ENCODE results near the gene HECTD4.

HECTD4 gene

DNA sequence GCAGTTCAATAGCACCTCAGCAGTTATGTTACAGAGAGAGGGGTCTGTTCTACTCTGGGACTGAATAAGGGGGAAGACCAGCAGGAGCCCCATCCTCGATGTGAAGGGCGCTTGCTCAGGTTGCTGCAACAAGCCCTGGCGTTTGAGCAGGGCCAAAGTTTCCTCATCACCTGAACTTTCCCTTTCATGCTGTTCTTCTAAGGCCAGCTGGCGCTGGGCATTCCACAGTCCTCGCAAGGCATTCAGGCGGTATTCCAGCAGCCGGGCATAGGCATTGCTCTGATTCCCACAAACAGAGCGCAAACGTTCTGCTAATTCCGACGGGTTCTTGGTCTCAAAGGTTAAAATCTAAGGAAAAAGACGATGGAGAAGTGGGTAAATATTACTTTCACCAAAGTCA lies 62.8 kb downstream of the HECTD4 start:
- no peak for DNase-seq

DNA sequence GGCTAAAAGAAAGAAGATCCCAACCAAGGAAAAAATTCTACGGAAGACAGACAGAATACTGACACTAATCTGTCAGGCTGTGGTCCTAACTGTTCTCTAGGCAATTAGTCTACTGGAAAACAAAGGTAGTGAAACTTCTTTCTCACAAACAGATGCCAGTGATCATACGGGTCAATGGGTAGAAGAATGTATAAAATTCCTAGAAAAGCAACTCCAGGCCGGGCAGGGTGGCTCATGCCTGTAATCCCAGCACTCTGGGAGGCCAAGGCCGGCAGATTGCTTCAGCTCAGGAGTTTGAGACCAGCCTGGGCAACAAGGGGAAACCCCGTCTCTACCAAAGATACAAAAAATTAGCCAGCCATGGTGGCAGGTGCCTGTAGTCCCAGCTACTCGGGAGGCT lies 64.8 kb downstream of the HECTD4 start:
- DNase-seq, result no peak

DNA sequence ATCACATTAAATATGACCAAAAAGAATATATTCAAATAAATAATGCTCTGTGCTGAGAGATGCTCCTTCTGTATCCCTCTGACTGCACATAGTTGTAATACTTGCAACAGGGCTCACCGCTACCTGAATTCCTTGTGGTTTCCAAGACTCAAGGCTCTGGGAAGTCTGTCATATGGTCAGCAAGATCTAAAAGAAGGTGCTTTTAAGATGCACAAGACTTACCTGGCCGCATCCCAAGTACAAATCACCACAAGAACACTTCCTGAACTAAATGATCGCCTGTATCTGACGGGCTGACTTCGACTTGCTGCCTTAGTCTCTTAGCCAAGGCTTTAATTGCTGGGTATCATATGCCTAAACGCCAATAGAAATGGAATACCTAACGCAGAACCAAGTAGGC lies 67.2 kb downstream of the HECTD4 start:
- DNase-seq, result no peak

DNA sequence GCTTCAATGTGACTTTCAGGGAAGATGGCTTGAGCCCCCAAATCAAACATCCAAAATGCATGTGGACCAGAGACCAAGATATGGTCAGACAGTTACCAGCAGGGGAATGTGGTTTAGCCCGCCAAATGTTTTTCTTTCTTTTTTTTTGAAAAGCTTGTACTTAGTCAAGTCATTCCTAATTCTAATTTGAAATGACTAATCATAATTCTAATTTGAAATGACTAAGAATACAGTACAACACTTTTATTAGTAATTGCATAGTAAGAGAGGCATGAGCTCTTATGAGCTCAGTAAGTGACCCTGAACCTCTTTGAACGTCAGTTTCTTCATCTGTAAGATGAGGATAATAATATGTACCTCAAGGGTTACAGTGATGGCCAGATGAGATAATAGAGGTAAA lies 72.4 kb downstream of the HECTD4 start:
- no peak for DNase-seq

DNA sequence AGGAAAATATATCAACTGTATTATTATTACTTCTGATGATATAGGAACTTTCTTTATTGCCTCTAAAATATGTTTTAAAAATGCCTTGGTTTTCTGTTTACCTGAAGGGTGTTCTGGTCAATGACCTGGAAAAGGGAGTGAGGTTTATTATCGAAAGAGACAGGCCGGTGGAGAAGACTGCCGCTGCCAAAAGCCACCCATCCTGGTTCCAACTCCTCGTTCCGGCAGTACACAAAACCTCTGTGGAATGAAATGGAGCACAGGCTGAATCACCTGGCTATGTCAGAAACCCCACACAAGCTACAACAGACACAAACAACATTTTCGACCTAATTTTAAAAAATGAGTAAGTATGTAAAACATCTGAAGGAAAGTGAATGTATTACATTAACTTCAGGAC lies 73.6 kb downstream of the HECTD4 start:
- DNase-seq, result no peak

DNA sequence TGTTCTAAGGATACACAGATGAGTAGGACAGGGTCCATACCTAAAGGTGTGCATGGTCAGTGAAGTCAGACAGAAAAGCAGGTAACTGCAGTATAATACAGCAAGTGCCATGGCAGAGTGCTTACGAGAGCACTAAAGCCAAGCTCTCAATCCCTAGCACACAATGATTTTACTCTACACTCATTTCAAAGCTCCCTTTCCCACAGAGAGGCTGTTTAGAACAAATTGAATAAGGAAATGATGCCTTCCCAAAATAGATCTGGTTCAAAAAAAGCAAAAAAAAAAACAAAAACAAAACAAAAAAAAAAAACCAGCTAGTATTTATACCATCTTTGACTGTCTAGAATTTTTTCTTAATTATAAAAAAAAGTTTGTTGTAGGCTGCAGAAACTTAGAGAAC lies 74.1 kb downstream of the HECTD4 start:
- DNase-seq, result no peak

DNA sequence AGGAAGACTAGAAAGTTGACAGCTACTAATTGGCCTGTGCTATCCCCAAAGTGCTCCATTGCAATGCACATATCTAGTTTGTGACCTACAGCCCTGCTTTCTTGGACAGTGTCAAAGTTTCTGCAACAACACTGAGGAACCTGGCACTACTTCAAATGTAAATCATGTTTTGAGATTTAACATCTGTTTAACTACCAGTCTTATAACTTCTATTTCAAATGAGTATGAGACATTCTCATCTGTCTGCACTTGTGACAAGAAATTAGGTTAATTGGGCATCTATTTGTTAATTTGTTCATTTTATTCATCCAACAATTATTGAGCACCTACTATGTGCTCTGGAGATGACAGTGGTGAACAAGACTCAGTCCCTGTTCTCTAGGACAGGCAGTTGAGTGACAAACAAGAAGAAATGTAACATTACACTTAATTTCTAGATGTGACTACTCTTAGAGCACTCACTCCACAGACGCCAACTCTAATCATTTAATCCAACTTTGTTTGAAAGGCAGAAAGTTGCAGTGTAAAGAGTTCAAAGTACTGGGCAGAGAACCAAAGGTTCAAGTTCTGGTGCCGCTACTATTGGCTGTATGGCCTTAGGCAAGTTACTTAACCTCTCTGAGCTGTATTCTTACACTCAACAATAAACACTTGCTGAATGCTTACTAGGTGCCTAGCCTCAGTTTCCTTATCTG lies 74.8 kb downstream of the HECTD4 start:
- no peak for DNase-seq

DNA sequence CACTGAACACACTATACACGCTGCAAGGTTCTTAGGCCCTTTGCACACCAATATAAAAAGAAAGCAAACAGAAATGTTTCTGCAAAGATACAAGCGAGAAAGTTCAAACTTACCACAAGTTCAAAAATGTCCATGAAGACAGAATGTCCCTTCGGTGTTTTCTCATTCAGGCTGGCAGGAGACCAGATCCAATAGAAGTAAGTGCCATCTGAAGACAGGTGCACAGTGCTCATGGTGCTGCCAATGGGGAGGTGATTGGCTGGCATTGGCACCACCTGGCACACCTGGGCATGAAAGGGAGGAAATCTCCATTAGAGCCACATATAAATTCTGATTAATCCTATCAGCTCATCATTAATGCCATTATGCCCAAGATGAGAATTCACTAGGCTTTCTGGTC lies 76.3 kb downstream of the HECTD4 start:
- DNase-seq, result no peak

DNA sequence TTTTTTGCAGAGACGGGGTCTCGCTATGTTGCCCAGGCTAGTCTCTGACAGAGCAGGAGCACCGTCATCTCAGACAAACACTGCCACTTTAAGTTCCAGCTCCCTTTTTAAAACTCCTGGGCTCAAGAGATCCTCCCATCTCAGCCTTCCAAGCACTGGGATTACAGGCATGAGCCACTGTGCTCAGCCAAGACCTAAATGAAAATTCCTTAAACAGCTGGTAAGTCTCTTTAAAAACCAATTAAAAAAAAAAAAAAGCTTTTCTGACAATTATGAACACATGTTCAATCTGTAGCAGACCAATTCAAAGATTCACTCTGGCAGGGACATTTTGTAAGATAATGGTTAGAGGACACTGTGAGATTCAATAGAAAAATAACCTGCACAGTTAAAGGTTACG lies 77.8 kb downstream of the HECTD4 start:
- peak; percentile 9 for DNase-seq

DNA sequence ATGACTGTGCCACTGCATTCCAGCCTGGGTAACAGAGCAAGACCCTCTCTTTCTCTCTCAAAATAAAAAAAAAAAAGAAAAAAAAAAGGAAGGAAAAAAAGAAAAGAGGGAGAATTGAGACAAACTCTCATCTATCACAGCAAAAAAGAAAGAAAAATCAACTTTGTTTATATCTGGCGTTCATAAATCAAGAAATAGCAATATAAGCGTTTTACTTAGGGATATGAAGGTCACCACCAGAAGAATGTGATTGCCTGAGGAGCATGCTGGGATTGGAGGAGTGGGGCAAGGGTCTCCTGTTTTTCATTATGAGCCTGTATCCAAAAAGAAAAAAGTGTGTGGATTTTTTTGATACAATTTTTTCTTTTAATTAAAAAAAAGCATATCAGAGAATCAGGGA lies 78.4 kb downstream of the HECTD4 start:
- DNase-seq, result no peak

DNA sequence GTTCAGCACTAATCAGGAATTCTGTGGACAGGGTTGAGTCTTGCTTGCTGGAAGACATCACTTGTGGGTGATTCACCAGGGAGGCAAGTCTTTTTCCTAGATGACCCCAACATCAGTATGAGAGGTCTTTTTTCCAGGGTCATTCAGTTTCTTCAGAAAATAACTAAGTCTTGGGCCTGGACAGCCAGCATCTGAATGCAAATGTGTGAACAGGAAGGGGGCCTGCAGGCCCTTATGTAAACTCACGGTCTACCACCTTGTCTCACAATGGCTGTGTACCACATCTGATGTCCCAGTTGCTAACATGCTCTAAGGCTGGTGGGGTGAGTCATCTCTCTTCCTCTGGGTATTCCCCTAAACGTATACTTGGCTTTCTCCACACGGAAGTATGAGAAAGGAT lies 79.2 kb downstream of the HECTD4 start:
- DNase-seq, result no peak

DNA sequence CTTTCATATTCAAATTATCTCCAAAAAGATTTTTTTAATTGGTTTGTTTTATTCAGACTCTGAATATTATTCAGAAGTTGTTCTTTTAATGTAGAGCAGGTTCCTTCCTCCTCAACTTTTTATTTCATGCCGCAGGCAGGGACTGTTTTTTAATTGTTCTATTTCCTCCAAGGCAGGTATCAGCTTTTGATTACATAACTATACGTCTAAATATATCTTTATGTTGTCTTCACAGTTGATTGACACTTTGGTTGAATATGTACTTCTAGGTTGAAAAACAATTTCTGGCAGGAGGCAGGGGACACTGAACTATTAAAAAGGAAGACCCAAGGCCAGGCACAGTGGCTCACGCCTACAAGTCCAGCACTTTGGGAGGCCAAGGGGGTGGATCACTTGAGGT lies 82.5 kb downstream of the HECTD4 start:
- no peak for DNase-seq

DNA sequence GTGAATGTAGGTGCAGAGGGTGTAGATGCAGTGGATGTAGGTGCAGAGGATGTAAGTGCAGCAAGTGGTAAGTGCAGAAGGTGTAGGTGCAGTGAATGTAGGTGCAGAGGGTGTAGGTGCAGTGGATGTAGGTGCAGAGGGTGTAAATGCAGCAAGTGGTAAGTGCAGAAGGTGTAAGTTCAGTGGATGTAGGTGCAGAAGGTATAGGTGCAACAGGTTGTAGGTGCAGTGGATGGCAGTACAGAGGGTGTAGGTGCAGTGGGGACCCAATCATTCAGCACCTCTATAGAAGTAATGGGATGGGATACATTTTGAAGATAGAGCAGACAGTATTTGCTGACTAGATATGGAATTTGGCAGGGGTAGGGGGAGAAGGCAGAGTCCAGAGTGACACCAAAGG lies 85.0 kb downstream of the HECTD4 start:
- DNase-seq, result no peak

DNA sequence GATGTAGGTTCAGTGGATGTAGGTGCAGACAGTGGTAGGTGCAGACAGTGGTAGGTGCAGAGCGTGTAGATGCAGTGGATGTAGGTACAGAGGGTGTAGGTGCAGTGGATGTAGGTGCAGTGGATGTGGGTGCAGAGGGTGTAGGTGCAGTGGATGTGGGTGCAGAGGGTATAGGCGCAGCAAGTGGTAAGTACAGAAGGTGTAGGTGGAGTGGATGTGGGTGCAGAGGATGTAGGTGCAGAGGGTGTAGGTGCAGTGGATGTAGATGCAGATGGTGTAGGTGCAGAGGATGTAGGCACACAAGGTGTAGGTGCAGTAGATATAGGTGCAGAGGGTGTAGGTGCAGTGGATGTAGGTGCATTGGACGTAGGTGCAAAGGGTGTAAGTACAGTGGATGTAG lies 86.0 kb downstream of the HECTD4 start:
- DNase-seq, result no peak

DNA sequence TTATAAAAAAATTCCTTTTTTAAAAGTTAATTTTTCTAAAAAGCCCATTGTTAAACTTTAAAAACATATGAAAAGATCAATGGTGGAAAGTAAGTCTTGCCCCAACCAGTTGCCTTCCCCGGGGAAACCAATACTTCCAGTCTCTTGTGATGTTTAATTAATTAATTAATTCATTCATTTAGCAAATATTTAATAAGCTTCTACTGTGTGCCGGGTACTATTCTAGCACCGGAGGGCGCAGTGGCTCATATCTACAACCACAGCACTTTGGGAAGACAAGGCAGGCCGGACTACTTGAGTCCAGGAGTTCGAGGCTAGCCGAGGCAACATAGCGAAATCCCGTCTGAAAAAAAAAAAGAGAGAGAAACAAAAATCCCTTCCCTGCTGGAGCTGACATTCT lies 87.4 kb downstream of the HECTD4 start:
- peak; percentile 49 for DNase-seq

DNA sequence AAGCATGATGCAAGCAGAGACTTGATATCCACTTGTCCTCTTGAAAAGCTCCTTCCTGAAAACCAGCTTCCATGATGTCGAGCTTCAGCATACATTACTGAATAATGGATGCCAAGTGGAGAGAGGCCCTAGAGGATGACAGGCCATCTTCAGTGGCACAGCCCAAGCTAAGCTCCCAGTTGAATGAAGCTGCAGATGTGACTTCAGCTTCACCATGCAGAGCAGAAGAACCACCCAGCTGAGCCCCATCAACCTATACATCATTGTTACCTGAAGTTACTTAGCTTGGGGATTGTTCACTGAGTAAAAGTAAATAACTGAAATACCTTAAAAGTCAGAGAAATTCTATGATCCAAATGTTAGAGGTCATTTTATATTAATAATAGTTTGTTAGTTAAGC lies 93.6 kb downstream of the HECTD4 start:
- no peak for DNase-seq

DNA sequence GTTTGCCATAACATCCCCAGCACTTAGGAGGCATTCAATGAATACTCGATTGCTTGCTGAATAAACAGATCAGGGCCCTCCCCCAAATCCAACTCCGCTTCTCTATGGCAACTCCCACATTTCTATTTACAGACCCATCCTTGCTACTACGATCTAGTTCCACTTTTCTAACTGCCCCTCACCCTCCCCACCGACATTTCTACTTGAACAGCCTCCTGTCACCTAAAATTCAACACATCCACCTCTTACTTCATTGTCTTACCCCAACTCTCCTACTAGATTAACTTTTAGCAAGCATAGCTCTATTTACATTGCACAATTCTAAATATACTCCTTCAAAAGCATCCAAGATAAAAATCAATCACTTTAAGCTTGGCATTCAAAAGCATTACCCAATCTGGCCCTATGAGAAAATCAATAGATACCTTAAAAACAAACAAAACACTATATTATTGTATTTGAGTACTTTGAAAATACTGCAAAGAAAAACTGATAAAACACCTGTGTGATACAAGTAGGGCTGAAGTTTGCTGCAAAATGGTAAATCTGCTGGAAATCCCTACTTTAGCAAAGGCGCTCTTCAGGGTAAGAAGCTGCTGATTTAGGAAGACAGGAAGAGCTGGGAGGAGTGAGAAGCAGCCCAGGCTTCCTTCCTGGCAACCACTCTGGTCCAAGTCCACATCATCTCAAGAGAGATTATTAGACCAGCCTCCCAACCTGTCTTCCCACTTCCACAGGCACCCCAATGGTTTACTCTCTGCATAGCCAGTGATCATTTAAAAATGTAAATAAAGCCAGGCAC lies 96.4 kb downstream of the HECTD4 start:
- no peak for DNase-seq

DNA sequence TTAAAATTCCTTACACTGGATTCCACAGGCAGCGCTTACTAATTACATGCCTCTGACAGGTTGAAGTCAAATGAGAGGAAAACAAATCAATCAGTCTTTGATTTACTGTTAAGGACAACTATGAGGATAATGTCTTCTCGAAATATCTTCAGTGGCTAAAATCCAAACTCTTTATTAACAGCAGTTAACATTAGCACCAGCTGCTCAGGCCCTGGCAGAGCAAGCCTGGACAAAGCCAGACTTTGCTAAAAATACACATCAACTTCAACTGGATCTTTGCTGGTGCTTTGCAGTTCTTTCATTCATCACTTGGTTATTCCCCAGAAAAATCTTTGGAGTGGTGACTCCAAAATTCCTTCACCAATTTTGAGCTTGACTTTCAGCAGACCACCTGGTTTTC lies 98.7 kb downstream of the HECTD4 start:
- peak; percentile 27 for DNase-seq

DNA sequence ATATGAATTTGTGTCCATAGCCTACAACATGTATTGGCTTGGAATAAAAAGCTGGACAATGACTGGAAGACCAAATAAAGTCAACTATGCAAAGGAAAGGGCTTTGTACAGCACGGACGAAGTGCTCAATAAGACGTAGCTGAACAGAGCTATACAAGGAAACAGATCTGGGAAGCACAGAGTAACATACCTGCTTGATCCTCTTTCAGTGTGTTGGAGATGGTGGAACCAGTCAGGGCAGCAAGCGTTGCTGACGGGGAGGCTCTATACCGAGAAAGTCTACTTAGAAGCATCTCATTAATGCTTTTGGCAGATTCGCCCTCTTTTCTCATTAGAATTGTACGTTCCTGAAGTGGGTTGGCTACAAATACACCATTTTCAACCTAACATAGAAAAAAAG lies 99.3 kb downstream of the HECTD4 start:
- no peak for DNase-seq

DNA sequence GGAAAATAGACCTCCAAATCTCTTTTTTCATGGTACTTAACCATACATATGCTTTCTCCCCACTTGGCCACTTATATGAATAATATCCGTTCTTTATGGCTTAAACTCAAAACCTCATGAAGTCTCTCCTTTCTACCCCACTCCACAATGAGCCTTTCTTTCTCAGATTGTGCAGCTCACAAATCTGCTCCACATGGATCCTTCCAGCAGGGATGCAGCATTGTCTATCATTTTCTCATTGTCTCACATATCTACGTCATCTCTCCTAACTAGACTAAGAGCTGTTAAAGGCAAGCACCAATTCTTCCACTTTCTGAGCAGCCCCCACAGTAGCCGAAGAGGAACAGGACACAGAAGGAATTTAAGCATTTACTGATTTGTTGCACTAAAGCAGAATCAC lies 106.4 kb downstream of the HECTD4 start:
- no peak for DNase-seq

DNA sequence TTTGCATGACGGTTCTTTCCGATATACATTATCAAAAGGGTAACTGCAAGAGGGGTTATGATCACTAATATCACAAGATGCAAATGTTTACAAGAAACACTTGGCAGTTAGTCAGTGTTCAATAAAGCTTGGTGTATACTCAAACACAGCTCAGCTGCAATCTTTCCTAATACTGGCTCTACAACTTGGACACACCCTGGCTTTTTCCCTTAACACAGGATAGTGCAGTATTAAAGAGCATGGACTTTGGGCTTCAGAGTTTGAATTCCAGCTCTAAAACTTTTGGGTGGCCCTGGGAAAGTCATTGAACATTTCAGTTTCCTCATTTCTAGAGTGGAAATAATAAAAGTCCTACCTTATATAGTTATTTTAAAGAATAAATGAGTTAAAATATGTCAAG lies 107.0 kb downstream of the HECTD4 start:
- DNase-seq, result no peak

DNA sequence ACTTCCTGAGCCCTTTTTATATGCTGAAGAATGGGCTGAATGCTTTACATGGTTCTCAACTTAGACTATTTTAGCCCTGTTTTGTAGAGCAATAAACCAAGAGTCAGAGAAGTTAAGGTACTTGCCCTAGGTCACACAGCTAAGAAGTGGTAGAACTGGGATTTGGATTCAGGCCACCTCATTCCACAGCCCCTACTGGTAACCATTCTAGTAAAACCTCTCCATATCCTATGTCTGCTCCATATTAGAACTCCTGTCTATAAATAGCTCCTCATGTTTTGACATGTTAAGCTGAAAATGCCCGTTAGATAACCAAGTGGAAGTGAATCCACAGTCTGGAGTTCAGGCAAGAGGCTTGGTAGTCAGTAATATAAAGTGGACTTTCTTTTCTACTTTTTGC lies 111.6 kb downstream of the HECTD4 start:
- no peak for DNase-seq

DNA sequence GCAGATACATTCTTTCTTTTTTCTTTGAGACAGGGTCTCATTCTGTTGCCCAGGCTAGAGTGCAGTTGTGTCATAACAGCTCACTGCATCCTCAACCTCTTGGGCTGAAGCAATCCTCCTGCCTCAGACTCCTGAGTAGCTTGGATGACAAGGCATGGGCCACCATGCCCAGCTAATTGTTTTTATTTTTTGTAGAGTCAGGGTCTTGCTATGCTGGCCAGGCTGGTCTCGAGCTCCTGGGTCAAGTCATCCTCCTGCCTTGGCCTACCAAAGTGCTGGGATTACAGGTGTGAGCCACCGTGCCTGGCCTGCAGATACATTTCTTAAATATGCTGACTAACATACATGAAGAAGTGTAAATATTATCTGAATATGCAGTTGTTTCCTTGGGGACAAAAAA lies 115.8 kb downstream of the HECTD4 start:
- no peak for DNase-seq

DNA sequence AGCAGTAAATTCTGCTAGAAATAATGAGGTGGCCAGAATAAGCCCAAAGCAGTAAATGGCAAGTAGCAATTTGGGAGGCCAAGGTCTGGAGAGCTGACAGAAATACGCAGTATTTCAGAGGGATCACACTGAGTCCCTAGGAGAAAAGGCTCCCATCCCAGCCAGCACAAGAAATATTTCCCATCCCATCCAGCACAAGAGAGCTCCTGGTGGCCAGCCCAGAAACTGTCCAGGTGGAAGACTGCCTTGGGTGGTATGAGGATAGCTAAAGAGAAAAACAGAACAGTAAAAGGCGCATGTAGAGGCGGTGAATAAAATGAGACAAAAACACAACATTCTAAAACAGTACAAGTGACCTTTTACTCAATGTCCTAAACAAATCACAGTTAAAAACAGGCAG lies 120.7 kb downstream of the HECTD4 start:
- DNase-seq, result no peak

DNA sequence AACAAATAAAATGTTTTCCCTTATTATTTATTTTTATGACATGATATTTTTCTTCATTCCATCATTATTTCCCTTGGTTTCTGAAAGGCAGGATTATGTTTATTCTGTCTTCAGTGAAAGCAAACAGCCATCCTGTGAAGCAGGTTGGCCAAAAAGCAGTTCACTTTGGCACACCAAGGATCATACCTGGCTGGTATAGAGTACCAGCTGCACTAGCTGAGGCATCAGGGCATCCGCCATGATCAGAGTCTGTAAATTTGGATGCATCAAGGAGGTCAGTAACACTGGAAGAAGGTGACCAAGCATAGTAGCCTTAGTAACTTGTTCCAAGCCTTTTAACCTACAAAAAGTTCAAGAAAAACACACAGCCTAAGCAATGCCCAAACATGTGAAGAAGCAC lies 123.3 kb downstream of the HECTD4 start:
- no peak for DNase-seq

Measured in NCI-H1694 treated with DMSO at 0.1 percent for 48 hours (cell line).